K562 (cell line): ENCODE results near the gene EGFR. TPM values are rescaled to one million over a fixed set of nuclear protein-coding genes. Genes with fewer than 3 reads are reported as not detected.

ENCODE experiments used
- ATAC-seq: fragments of 200-7000 bp; cut with Tn5 transposase; 3 replicates; pipeline ENCODE4 v1.9.1; 2020; ENCODE audit warnings: moderate library complexity
- BruUV-seq: library from RNA; stranded (reverse); fragments of 400-500 nt; replicated peaks from 2 replicates; lab custom pipeline; 2021; lab: Mats Ljungman, UMichigan
- CTCF ChIA-PET: fragments of 300-600 bp; formaldehyde crosslinking; extraction: SDS; loops from one replicate; lab custom pipeline; 2021; ENCODE audit warnings: low intra/inter-chr PET ratio; lab: Yijun Ruan, JAX
- POLR2A ChIA-PET: fragments of 300-600, 350-650 bp; sonication (Branson Sonifier 250); formaldehyde crosslinking; extraction: SDS; loops from one replicate; lab custom pipeline; 2021; ENCODE audit warnings: antibody characterized with exemption, inconsistent platforms; lab: Yijun Ruan, JAX
- DNase-seq, 4 experiments: peaks; one replicate each; pipeline versions ENCODE4 v3.0.0 to v3.0.0-alpha.2; 2011 to 2018; ENCODE audit warnings: low spot score in 3 of 4, mixed read lengths in 3 of 4; ENCODE audit errors: extremely low read depth in 1 of 4
- FAIRE-seq: peaks from 2 replicates; lab custom pipeline; 2011; peaks lifted over from hg19 to GRCh38; lab: Jason Lieb, UNC
- H2AFZ ChIP-seq: 2 replicates; pipeline ENCODE4 v1.6.0; 2011; ENCODE audit warnings: low read depth, low read length, control low read depth, inconsistent platforms
- H3K27ac ChIP-seq: fragments of 200-600 bp; 3 replicates; pipeline ENCODE4 v1.8.0; 2011; ENCODE audit warnings: low read depth, mild to moderate bottlenecking, control low read depth, inconsistent platforms, low read length, moderate library complexity, mixed read lengths; ENCODE audit errors: extremely low read depth
- H3K27me3 ChIP-seq, 2 experiments: fragments of 300-600 bp in 1 of 2; 2 replicates in 1 of 2; 3 replicates in 1 of 2; pipeline versions ENCODE4 v1.6.0 to v1.8.0; 2011; ENCODE audit warnings: inconsistent platforms in 2 of 2, low read length in 2 of 2, mild to moderate bottlenecking in 1 of 2, mixed read lengths in 1 of 2, moderate library complexity in 1 of 2; ENCODE audit not compliant: control insufficient read depth in 2 of 2, insufficient read depth in 2 of 2
- H3K36me3 ChIP-seq: fragments of 300-600 bp; 3 replicates; pipeline ENCODE4 v1.8.0; 2011; ENCODE audit warnings: mild to moderate bottlenecking, low read length, inconsistent platforms; ENCODE audit not compliant: control insufficient read depth, insufficient read depth
- H3K4me1 ChIP-seq, 2 experiments: fragments of 200-600 bp in 1 of 2; replicated peaks in 1 of 2; 2 replicates in 1 of 2; 3 replicates in 1 of 2; pipeline versions ENCODE4 v1.5.1 to v1.8.0; 2011; ENCODE audit warnings: inconsistent platforms in 2 of 2, low read length in 2 of 2, mild to moderate bottlenecking in 1 of 2, mixed read lengths in 1 of 2, moderate library complexity in 1 of 2; ENCODE audit not compliant: control insufficient read depth in 2 of 2, insufficient read depth in 2 of 2
- H3K4me2 ChIP-seq: 2 replicates; pipeline ENCODE4 v1.6.1; 2011; ENCODE audit warnings: low read length, control low read depth, inconsistent platforms, mixed read lengths; ENCODE audit not compliant: insufficient read depth
- H3K4me3 ChIP-seq: fragments of 200-600 bp; sonication (generic), shearing (Covaris generic); 2 replicates; pipeline ENCODE4 v1.5.1; 2016; ENCODE audit warnings: control low read depth, inconsistent platforms
- H3K79me2 ChIP-seq: fragments of 200-600 bp; 3 replicates; pipeline ENCODE4 v1.8.0; 2011; ENCODE audit warnings: low read length, inconsistent platforms; ENCODE audit not compliant: control insufficient read depth, insufficient read depth
- H3K9ac ChIP-seq, 2 experiments: 2 replicates each; pipeline versions ENCODE4 v1.6.0 to v1.6.1; 2011; ENCODE audit warnings: low read depth in 2 of 2, low read length in 2 of 2, control low read depth in 1 of 2, inconsistent platforms in 1 of 2, mild to moderate bottlenecking in 1 of 2, mixed read lengths in 1 of 2; ENCODE audit not compliant: insufficient read depth in 1 of 2
- H3K9me1 ChIP-seq: one replicate; pipeline ENCODE4 v1.6.0; 2011; ENCODE audit warnings: inconsistent platforms, mild to moderate bottlenecking, low read length, moderate library complexity; ENCODE audit not compliant: control insufficient read depth, insufficient read depth
- H3K9me3 ChIP-seq: replicated peaks from 2 replicates; pipeline ENCODE4 v1.5.1; 2011; ENCODE audit warnings: low read depth, low read length, inconsistent platforms; ENCODE audit not compliant: control insufficient read depth, insufficient read depth
- H4K20me1 ChIP-seq: replicated peaks from 2 replicates; pipeline ENCODE4 v1.6.1; 2011; ENCODE audit warnings: low read length, inconsistent platforms, mixed read lengths; ENCODE audit not compliant: control insufficient read depth, insufficient read depth
- MAFF ChIP-seq: IDR thresholded peaks from 2 replicates; pipeline ENCODE4 v1.6.1; 2012; ENCODE audit warnings: low read length, improper control_type of control experiment
- MTF1 ChIP-seq: fragments of 250-450 bp; sonication (Bioruptor Pico); IDR thresholded peaks from 2 replicates; pipeline ENCODE4 v1.9.0; 2021; ENCODE audit warnings: moderate library complexity, mild to moderate bottlenecking, inconsistent platforms, borderline replicate concordance
- ZFPM2 ChIP-seq: fragments of 250-450 bp; sonication (Bioruptor Pico); IDR thresholded peaks from 2 replicates; pipeline ENCODE4 v1.5.1; 2022; ENCODE audit warnings: mild to moderate bottlenecking
- ZNF3 ChIP-seq: fragments of 250-450 bp; sonication (Bioruptor Pico); IDR thresholded peaks from 2 replicates; pipeline ENCODE4 v1.5.0; 2021; ENCODE audit warnings: mild to moderate bottlenecking, moderate library complexity
- ZZZ3 ChIP-seq: fragments of 450-650 bp; IDR thresholded peaks from 2 replicates; pipeline ENCODE4 v1.6.1; 2016; ENCODE audit warnings: antibody characterized with exemption, mild to moderate bottlenecking, moderate library complexity
- WGBS: fragments of 100-300 bp; shearing (Covaris generic); methylation state at CpG from one replicate; pipeline ENCODE4 v1.1.6; 2016; ENCODE audit warnings: low coverage, mixed read lengths; ENCODE audit not compliant: insufficient coverage; ENCODE audit errors: missing lambda C conversion rate; 5-methylcytosine and 5-hydroxymethylcytosine counted together
- in situ Hi-C: fragments of 300-500 bp; cut with MboI; formaldehyde crosslinking; loops from 4 replicates; pipeline ENCODE4 v1.15.0; 2018; ENCODE audit warnings: inconsistent platforms, mixed read lengths
- intact Hi-C: fragments of 100-400 bp; cut with micrococcal nuclease; formaldehyde crosslinking; loops from 2 replicates; pipeline ENCODE4 v1.14.2; 2022
- polyA plus RNA-seq, 8 experiments: library from polyadenylated mRNA; depleted of rRNA in 4 of 8; stranded (reverse) in 5 of 8; unstranded in 3 of 8; fragments of >200 nt; fragmentation: Nextera tagmentation in 2 of 8; fragmentation: Illumina TruSeq in 1 of 8; extraction: Ambion mirVana in 2 of 8; extraction: Trizol in 1 of 8; gene quantifications; 2 replicates each; pipeline versions ENCODE4 v1.2.1 to v1.2.3, GENCODE V29; 2011 to 2014; ENCODE audit warnings: inconsistent platforms in 1 of 8, missing spikeins in 1 of 8
- total RNA-seq, 7 experiments: library from RNA; depleted of rRNA in 6 of 7; stranded (reverse); fragments of >200 nt in 6 of 7; fragmentation: Illumina TruSeq in 2 of 7; extraction: Trizol in 2 of 7; gene quantifications; 2 replicates each; pipeline versions ENCODE4 v1.2.1 to v1.2.3, GENCODE V29; 2011 to 2021; ENCODE audit warnings: low replicate concordance in 1 of 7
- TF ChIP-seq, protein P1 (sequence below): sonication (generic); formaldehyde crosslinking; IDR thresholded peaks from 2 replicates; pipeline ENCODE4 v1.8.0; 2022; ENCODE audit warnings: missing genetic modification reagents, mild to moderate bottlenecking, borderline replicate concordance

EGFR gene
- total and polyA plus RNA-seq, 9 of the 15 experiments (the other 6 are each of a cell fraction or from before 2014, with no cell fraction given), result 0.13 TPM; not detected in 8

GRCh38 chr7:55036950-55037736 lies 18.3 kb downstream of the EGFR start:
- Histone ChIP-seq H3K4me2 (no peak overlapping the region), H3K9ac (no peak overlapping the region), H2AFZ (no peak overlapping the region), H3K9me1 (peaks cover 3% of the 10 kb centered on the region), H3K27ac (no peak overlapping the region), H3K4me1 (no peaks in the 10 kb centered on the region), H3K79me2 (no peaks in the 10 kb centered on the region), H3K36me3 (no peaks in the 10 kb centered on the region), H3K4me3 (no peak overlapping the region), H3K9me3 (no peaks in the 10 kb centered on the region), H3K27me3 (peaks cover 3 to 11% of the 10 kb centered on the region in 2 experiments; a peak in 4 of 5 replicates), H4K20me1 (no peaks in the 10 kb centered on the region)
- BruUV-seq, result no TSS peak
- no peak for ATAC-seq
- FAIRE-seq, result no peak
- CTCF ChIA-PET, result no interaction called here
- in situ Hi-C loops, result no loop called here
- POLR2A ChIA-PET, result interaction anchor here (0.6 kb wide), 1 partner anchor 328 kb away, joined by 4 read pairs; no protein-coding TSS in a partner anchor
- DNase-seq, result no peak
- intact Hi-C loops, result no loop called here
- WGBS, result 2% methylated on average over 13 of the region's 13 CpGs
- TF ChIP-seq MTF1 (CRISPR knock-in tag) (no peak), ZZZ3 (no peak), ZFPM2 (CRISPR knock-in tag) (no peak), MAFF (no peak), ZNF3 (no peak)
- TF ChIP-seq, protein P1, sequence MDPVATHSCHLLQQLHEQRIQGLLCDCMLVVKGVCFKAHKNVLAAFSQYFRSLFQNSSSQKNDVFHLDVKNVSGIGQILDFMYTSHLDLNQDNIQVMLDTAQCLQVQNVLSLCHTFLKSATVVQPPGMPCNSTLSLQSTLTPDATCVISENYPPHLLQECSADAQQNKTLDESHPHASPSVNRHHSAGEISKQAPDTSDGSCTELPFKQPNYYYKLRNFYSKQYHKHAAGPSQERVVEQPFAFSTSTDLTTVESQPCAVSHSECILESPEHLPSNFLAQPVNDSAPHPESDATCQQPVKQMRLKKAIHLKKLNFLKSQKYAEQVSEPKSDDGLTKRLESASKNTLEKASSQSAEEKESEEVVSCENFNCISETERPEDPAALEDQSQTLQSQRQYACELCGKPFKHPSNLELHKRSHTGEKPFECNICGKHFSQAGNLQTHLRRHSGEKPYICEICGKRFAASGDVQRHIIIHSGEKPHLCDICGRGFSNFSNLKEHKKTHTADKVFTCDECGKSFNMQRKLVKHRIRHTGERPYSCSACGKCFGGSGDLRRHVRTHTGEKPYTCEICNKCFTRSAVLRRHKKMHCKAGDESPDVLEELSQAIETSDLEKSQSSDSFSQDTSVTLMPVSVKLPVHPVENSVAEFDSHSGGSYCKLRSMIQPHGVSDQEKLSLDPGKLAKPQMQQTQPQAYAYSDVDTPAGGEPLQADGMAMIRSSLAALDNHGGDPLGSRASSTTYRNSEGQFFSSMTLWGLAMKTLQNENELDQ (CRISPR knock-in tag), result no peak
- TF ChIP-seq, all 486 proteins: peak for 0
